ENCODE data around the gene RNF227. TPM values are rescaled to one million over a fixed set of nuclear protein-coding genes. Genes with fewer than 3 reads are reported as not detected.

The RNF227 gene
- total and polyA plus RNA-seq, 2 of the 8 experiments (the other 6 are each of a cell fraction or from before 2014, with no cell fraction given): 0.63 to 1.7 TPM

- TF ChIP-seq, protein P1, sequence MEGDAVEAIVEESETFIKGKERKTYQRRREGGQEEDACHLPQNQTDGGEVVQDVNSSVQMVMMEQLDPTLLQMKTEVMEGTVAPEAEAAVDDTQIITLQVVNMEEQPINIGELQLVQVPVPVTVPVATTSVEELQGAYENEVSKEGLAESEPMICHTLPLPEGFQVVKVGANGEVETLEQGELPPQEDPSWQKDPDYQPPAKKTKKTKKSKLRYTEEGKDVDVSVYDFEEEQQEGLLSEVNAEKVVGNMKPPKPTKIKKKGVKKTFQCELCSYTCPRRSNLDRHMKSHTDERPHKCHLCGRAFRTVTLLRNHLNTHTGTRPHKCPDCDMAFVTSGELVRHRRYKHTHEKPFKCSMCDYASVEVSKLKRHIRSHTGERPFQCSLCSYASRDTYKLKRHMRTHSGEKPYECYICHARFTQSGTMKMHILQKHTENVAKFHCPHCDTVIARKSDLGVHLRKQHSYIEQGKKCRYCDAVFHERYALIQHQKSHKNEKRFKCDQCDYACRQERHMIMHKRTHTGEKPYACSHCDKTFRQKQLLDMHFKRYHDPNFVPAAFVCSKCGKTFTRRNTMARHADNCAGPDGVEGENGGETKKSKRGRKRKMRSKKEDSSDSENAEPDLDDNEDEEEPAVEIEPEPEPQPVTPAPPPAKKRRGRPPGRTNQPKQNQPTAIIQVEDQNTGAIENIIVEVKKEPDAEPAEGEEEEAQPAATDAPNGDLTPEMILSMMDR (IDR thresholded peaks at IDR 0.05; ENCODE audit: control extremely low read depth in 1 of 3, insufficient read depth in 1 of 3, low read depth in 1 of 3, low read length in 3 of 3): no peak
- TF ChIP-seq CTBP2 (IDR thresholded peaks at IDR 0.05; ENCODE audit: borderline replicate concordance, insufficient read depth, insufficient read length, low read length) (peak; percentile 8), RXRA (IDR thresholded peaks at IDR 0.05; ENCODE audit: insufficient read depth, low read depth, low read length) (no peak), PHF8 (conservative IDR thresholded peaks at IDR 0.05; ENCODE audit: low read depth, low read length) (peak; percentile 39; the same call in 1 of the 2 replicates), ASH2L (IDR thresholded peaks at IDR 0.05; ENCODE audit: low read length) (no peak), TCF12 (IDR thresholded peaks at IDR 0.05; ENCODE audit: low read depth, low read length) (no peak), CBX8 (IDR thresholded peaks at IDR 0.05; ENCODE audit: borderline replicate concordance, low read depth, low read length) (no peak), SIX5 (IDR thresholded peaks at IDR 0.05; ENCODE audit: low read depth, low read length) (no peak), KDM1A (IDR thresholded peaks at IDR 0.05; ENCODE audit: borderline replicate concordance, low read length) (peak; percentile 47; the same call in 1 of the 2 replicates), CHD1 (IDR thresholded peaks at IDR 0.05; ENCODE audit: low read depth, low read length) (no peak), SUZ12 (IDR thresholded peaks at IDR 0.05; ENCODE audit: low read length) (peak; percentile 36; the same call in 1 of the 2 replicates), YY1 (IDR thresholded peaks at IDR 0.05; ENCODE audit: low read depth, low read length) (no peak), TEAD4 (IDR thresholded peaks at IDR 0.05; ENCODE audit: low read depth, low read length) (no peak), HDAC6 (IDR thresholded peaks at IDR 0.05; ENCODE audit: low read depth, low read length) (no peak), SRF (IDR thresholded peaks at IDR 0.05; ENCODE audit: low read depth, low read length) (no peak)
Observed at GRCh38 chr17:7885367-7886226, 30.5 kb downstream of the RNF227 start (continued).

Measured in H1 (cell line).